Renal pelvis (tissue), 12 donors: ENCODE data around the gene BACH1. TPM values are rescaled to one million over a fixed set of nuclear protein-coding genes. Genes with fewer than 3 reads are reported as not detected.
"Not testable (repeated sequence)": the region's sequence is repeated elsewhere in the genome, so short reads cannot be mapped to it uniquely, and the experiment has no call there.

Source experiments
- DNase-seq: peaks from one replicate; pipeline ENCODE4 v3.0.0-alpha.2; 2013
- long read RNA-seq, 16 experiments: transcript quantifications; one replicate each; lab custom pipeline, GENCODE V29; 2026
- polyA plus RNA-seq, 3 donors: library from polyadenylated mRNA; unstranded; fragments of 120-200 nt; gene quantifications; one replicate each; pipeline ENCODE4 v1.2.1, GENCODE V29; 2013; ENCODE audit not compliant: insufficient read length in 3 of 3

The BACH1 gene
- 10 to 100 TPM; 37.8 to 47.3 (median 41.2) TPM for polyA plus RNA-seq
- long read RNA-seq, donor 1, full-length matches to known transcripts: 7 of 7 reads
- long read RNA-seq, donor 1, partial matches to known transcripts: 0 of 7 reads
- long read RNA-seq, donor 1, other reads (novel, unspliced or antisense): 0 of 7 reads
- long read RNA-seq, donor 2, full-length matches to known transcripts: 2 of 2 reads
- long read RNA-seq, donor 2, partial matches to known transcripts: 0 of 2 reads
- long read RNA-seq, donor 2, other reads (novel, unspliced or antisense): 0 of 2 reads
- long read RNA-seq, donor 3, full-length matches to known transcripts: 3 of 10 reads
- long read RNA-seq, donor 3, partial matches to known transcripts: 7 of 10 reads
- long read RNA-seq, donor 3, other reads (novel, unspliced or antisense): 0 of 10 reads
- long read RNA-seq, donor 4, full-length matches to known transcripts: 3 of 3 reads
- long read RNA-seq, donor 4, partial matches to known transcripts: 0 of 3 reads
- long read RNA-seq, donor 4, other reads (novel, unspliced or antisense): 0 of 3 reads
- long read RNA-seq, donor 5, full-length matches to known transcripts: 2 of 2 reads
- long read RNA-seq, donor 5, partial matches to known transcripts: 0 of 2 reads
- long read RNA-seq, donor 5, other reads (novel, unspliced or antisense): 0 of 2 reads
- long read RNA-seq, donor 6, full-length matches to known transcripts: 2 of 2 reads
- long read RNA-seq, donor 6, partial matches to known transcripts: 0 of 2 reads
- long read RNA-seq, donor 6, other reads (novel, unspliced or antisense): 0 of 2 reads
- long read RNA-seq, donor 7, full-length matches to known transcripts: 3 of 16 reads
- long read RNA-seq, donor 7, partial matches to known transcripts: 13 of 16 reads
- long read RNA-seq, donor 7, other reads (novel, unspliced or antisense): 0 of 16 reads
- long read RNA-seq, donor 8, full-length matches to known transcripts: 1 of 1 reads
- long read RNA-seq, donor 8, partial matches to known transcripts: 0 of 1 reads
- long read RNA-seq, donor 8, other reads (novel, unspliced or antisense): 0 of 1 reads
- long read RNA-seq, donor 9, full-length matches to known transcripts: 9 of 16 reads
- long read RNA-seq, donor 9, partial matches to known transcripts: 7 of 16 reads
- long read RNA-seq, donor 9, other reads (novel, unspliced or antisense): 0 of 16 reads
- long read RNA-seq, donor 10, full-length matches to known transcripts: 2 of 15 reads
- long read RNA-seq, donor 10, partial matches to known transcripts: 13 of 15 reads
- long read RNA-seq, donor 10, other reads (novel, unspliced or antisense): 0 of 15 reads
- long read RNA-seq, donor 11: 0 reads
- long read RNA-seq, donor 12, full-length matches to known transcripts: 6 of 14 reads
- long read RNA-seq, donor 12, partial matches to known transcripts: 8 of 14 reads
- long read RNA-seq, donor 12, other reads (novel, unspliced or antisense): 0 of 14 reads
- long read RNA-seq, donor 13, partial matches to known transcripts: 7 of 7 reads
- long read RNA-seq, donor 13, other reads (novel, unspliced or antisense): 0 of 7 reads
- long read RNA-seq, donor 14, full-length matches to known transcripts: 6 of 22 reads
- long read RNA-seq, donor 14, partial matches to known transcripts: 16 of 22 reads
- long read RNA-seq, donor 14, other reads (novel, unspliced or antisense): 0 of 22 reads
- long read RNA-seq, donor 15, full-length matches to known transcripts: 8 of 8 reads
- long read RNA-seq, donor 15, partial matches to known transcripts: 0 of 8 reads
- long read RNA-seq, donor 15, other reads (novel, unspliced or antisense): 0 of 8 reads
- long read RNA-seq, donor 16, full-length matches to known transcripts: 3 of 10 reads
- long read RNA-seq, donor 16, partial matches to known transcripts: 7 of 10 reads
- long read RNA-seq, donor 16, other reads (novel, unspliced or antisense): 0 of 10 reads

DNA sequence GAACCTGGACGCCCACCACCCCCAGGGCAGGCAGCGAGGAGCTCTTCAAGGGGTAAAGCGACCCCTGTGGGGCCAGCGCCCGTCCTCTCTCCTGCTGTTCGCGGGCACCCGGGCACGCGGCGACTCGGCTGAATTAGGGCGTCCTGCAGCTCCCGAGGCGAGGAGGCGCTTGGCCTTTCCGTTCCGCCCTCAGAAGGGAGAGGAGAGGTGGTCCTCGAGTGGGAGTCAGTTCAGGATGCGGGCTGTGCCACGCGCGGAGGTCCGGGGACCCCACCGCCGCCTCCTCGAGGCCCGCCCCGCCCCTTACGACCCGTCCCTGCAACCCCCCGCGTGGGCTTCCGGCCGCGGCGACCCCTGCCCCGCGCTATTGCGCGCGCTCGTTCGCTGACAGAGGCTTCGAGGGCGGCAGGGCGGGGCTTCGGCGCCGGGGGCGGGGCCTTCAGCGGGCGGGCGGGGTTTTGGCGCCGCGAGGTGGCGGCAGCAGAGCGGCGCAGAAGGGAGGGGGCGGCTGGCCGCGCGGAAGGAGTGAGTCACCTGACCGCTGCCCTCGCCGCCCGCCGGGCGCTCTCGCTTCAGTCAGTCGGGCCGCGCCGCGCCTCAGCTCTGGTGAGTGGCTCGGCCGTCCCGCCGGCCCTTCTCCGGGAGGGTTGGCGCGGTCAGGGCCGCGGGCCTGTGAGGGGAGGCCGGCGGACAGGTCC is at the start of gene BACH1:
BACH1 (plus strand) TSS at position 575 of the 698 bp plus-strand sequence. CDS start 22,359 bp downstream, outside the sequence.
- peak; percentile 88 for DNase-seq

DNA sequence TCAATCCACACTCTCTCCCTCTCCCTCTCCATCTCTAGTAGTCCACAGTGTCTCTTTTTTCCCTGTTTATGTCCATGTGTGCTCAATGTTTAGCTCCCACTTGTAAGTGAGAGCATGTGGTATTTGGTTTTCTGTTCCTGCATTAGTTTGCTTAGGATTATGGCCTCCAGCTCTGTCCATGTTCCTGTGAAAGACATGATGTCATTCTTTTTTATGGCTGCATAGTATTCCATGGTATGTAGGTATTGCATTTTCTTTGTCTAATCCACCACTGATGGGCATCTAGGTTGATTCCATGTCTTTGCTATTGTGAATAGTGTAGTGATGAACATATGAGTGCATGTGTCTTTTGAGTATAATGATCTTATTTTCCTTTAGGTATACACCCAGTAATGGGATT is 49.4 kb upstream of the BACH1 start:
- not testable (repeated sequence) for DNase-seq

DNA sequence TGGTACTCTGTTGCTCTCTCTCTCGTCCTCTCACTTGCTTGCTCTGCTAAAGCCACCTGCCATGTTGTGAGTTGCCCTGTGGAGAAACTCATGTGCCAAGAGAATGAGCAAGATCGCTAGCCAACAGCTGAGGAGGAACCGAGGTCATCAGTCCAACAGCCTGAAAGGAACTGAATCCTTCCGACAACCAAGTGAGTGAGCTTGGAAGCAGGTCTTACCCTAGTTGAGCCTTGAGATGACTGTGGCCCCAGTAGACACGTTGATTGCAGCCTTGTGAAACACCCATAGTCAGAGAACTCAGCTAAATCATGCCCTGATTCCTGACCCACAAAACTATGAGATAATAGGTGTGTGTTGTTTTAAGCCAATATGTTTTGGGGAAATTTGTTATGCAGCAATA is 48.1 kb upstream of the BACH1 start:
- no peak for DNase-seq

DNA sequence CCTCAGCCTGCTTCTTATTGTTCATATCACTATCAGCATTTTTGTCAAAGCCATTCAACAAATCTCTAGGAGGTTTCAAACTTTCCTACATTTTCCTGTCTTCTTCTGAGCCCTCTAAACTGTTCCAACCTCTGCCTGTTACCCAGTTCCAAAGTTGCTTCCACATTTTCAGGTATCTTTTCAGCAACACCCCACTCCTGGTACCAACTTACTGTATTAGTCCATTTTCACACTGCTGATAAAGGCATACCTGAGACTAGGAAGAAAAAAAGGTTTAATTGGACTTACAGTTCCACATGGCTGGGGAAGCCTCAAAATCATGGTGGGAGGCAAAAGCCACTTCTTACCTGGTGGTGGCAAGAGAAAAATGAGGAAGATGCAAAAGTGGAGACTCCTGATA is 44.9 kb upstream of the BACH1 start:
- DNase-seq: not testable (repeated sequence)

DNA sequence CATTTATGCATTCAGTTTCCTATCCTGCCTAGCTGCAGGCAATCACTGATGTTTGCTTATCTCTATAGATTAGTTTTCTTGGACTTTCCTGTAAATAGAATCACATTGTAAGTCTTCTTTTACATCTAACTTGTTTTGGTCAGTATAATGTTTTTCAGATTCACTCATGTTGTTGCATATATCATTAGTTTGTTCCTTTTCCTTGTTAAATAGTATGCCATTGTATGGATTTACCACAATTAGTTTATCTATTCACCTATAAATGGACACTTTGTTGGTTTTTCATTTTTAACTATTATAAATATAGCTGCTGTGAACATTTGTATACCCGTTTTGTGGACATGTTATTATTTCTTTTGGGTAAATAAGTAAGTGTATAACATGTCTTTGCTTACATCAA is 44.2 kb upstream of the BACH1 start:
- DNase-seq: no peak

DNA sequence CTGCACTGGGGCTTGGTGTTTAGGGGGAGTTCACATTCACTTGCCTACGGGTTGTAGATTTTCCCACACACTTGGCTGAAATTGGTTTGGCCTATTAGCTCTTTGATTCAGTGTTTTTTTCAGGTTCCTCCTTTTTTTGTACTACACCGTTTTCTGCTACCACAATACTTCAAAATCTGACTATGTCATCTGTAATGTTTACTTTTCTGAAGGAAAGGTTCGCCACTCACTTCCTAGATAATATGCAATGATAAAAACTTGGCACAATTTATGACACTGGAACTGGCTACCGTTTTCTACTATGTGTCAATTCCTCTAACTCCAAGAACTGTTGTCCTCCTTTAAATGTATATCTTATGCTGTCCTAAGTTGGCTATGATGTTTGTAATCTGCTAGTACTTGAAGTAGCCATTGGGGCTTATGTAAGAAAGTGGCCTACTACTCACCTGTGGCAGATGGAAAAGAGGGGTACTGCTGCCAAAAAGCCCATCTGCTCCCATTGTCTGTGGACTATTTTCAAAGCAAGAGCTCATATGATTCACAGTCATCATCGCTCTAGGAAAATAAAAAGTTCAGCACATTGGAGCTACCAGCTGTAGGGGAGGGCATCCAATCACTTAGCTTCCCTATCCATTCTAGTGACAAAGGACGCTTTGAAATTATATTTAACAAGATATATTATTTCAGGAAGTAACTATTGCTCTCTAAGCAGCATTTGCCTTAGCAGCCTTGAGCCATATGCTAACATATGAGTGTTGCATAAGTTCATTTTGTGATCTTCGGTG is 42.4 kb upstream of the BACH1 start:
- DNase-seq: no peak

DNA sequence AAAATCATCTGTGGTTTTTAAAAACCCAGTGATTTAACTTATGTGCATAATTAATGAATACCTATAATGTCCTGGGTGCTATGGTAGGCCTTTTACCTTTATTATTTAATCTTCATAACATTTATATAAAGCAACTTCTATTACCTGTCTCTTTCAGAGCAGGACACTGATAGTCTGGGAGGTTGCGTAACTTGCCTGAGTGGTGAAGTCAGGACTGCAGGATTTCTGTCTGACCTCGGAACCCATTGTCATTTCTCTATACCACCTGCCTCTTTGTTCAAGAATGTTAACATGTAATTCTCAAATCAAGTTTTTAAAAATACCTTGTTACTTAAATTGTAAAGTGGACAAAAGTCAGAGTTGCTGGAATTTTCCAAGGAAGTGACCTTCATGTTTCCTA is 41.0 kb upstream of the BACH1 start:
- no peak for DNase-seq

DNA sequence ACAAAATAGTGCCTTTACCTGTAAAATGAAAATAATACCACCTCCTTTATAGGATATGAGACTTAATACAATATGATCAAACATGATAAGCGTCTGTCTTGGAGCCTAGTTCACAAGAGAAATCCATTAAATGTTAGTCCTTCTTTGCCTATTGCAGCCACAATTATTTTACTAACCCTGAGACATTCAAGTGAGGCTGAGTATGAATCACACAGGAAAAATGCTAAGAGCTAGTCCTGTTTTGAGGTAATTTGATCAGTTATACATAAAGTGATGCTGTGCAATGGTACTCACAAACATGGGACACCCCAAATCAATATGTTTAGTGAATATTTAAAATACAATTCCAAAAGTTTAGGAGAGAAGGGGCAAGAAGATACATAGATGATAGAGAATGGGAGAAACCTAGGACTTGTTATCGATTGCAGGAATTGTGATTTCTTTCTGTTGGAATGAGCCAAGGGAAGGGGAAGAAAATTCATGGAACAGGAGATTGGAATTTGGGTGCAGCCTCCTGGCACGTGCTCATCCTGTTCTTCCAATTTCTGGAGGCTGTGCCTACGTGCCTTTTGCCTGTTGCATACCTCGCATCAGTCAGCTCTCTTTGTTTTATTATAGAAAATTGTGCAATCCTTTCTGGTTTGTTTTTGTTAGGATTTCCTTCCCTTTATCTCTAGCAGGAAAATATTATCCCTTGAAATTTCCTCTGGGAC is 39.9 kb upstream of the BACH1 start:
- no peak for DNase-seq

DNA sequence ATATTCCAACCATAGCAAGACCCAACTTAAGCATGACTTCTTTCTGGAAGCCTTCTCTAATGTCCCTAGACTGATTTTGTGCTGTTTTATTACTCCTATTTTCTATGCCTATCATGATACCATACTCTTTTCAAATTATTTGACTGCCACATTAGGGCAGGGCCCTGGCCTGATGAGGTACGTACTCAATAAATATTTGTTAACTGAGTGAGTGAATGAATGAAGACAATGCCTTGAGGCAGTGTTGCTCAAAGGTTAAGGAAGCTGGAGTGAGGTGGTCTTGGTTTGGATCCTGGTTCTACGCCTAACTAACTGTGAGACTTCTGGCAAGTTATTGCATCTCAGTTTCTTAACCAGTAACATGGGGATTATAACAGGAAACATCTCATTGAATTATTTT is 38.3 kb upstream of the BACH1 start:
- no peak for DNase-seq

DNA sequence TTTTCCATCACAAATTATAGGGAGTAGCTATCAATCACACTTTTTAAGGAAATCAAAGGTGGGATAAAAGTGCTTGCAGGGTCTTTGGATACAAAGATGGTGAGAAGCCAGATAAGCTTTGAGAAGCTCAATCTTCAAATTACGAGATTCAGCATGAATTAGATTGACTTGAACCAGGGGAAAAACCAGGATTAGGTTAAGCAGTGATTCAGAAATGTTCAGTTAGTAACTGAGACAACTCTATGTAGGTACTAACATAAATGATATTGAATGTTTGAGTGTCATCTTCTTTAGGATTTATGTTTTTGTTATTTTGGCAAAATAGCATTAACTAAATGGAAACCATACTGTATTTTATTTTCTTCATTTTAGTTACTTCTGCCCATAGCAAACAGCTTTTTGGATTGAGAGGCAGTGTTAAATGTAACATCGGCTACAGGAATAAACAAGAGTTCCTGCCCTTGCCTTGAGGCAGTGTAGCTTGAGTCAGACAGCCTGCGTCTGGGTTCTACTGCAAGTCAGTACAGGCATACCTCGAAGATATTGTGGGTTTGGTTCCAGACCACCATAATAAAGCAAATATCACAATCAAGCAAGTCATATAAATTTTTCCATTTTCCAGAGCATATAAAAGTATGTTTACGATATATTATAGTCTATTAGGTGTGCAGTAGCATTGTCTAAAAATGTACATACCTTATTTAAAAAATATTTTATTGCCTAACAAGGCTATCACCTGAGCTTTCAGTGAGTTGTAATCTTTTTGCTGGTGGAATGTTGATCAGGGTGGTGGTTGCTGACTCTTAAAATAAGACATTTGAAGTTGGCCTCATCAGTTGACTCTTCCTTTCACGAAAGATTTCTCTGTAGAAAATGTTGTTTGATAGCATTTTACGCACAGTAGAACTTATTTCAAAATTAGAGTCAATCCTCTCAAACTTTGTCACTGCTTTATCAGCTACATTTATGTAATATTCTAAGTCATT is 36.9 kb upstream of the BACH1 start:
- DNase-seq: no peak

DNA sequence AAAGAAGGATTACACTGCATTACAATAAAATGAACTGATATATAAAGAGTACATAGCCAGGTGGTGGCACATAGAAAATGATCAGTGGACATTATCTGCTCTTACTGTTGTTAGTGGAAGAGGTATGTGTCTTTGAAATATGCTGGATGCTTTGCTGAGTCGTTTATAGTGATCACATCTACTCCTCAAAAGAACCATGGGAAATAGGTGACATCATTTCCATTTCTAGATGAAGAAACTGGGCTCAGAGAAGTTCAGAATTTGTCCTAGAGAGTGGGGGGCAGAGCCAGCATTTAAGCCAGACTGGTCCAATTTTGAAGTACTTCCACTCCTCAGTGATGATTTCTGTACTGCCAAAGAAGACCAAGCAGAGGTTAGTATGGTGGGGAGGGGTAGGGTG is 34.0 kb upstream of the BACH1 start:
- no peak for DNase-seq

DNA sequence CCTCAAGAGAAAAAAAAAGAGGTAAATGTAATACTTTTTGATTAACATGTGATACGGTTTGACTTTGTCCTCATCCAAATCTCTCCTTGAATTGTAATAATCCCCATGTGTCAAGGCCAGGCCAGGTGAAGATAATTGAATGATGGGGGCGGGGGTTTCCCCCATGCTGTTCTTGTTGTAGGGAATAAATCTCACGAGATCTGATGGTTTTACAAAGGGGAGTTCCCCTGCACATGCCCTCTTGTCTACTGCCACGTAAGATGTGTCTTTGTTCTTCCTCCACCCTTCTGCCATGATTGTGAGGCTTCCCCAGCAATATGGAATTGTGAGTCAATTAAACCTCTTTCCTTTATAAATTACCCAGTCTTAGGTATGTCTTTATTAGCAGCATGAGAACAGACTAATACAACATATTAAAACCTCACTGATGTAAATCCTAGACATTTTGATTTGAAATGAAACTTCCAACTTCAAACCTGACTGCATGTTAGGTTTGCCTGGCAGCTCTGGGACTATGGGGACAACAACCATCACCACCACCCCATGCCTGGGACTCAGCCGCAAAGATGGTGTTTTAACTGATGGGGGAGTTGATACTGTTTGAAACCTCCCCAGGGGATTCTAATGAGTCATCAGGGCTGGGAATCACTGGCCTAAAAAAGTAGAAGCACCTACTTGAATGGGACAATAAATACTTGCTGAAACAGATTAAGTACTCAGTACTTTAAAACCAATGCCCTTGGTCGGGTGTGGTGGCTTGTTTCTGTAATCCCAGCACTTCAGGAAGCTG is 32.8 kb upstream of the BACH1 start:
- no peak for DNase-seq

DNA sequence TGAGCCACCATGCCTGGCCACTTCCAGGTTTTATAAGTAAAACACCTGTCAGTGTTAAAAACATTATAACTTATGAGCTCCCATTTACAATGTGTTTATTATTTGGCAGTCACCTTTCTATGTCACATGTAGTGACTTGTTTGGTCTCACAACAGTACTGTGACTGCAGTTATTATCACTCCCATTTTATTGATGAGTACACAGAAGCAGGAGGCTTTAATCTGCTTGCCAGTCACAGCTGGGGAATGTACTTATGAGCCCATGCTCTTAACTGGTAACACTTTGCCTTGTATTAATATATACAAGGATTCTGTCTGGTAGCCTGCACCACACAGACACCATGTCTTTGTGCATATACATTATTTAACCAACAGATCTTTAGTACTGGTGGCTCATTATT is 31.1 kb upstream of the BACH1 start:
- no peak for DNase-seq

DNA sequence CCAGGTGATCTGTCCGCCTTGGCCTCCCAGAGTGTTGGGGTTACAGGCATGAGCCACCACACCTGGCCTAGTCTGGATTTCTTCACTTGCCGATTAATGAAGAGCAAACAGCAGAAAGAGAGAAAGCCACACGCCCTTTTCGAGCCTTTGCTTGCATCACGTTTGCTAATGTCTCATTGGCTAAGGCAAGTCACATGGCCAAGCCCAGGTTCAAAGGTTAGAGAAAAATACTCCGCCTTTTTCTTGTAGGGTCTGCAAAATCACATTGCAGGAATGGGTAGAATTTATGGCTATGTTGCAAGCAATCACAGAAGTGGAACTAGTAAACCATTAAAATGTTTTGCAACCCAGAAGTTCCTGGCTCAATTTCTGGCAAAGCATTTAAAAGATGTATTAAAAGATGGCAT is 26.8 kb upstream of the BACH1 start:
- DNase-seq: no peak

DNA sequence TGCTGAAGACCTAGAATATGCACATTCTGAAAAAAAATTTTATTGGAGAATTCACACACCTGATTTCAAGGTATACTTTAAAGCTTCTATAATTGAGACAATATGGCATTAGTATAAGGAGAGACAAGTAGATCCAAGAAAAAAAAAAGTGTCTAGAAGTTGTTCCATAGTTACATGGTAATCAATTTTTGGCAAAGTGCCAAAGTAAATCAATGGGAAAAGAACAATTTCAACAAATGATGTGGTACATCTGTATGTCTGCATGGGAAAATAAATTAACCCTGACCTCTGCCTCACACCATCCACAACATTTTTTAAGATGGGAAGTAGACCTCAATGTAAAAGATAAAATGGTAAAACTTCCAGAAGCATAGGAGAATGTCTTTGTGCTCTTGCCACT is 21.3 kb upstream of the BACH1 start:
- DNase-seq: no peak

DNA sequence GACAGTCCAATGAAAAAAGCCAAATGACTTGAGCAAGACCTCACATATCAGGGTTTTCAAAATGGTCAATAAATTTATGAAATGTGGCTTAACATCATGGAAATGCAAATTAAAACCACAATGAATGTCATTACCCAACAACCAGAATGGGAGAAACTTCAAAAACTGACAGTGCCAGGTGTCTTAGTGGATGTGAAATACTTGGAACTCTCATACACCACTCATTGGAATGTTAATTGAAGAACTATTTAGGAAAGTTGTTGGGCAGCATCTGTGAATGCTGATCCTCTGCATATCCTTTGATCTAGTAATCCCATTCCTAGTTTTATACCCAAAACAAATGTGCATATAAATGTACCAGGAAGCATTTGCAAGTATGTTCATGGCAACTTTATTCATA is 19.2 kb upstream of the BACH1 start:
- no peak for DNase-seq
